K562 (cell line): Measurements from ENCODE around the gene TUBA1B. TPM values are rescaled to one million over a fixed set of nuclear protein-coding genes. Genes with fewer than 3 reads are reported as not detected.

Experiments used
- ARID3A ChIP-seq: IDR thresholded peaks from 2 replicates; pipeline ENCODE4 v1.6.1; 2012; ENCODE audit warnings: low read depth, low read length, improper control_type of control experiment, borderline replicate concordance
- E2F1 ChIP-seq: sonication (generic); formaldehyde crosslinking; IDR thresholded peaks from 2 replicates; pipeline ENCODE4 v1.8.1; 2023; ENCODE audit warnings: mild to moderate bottlenecking, missing genetic modification reagents, moderate library complexity
- KAT8 ChIP-seq: fragments of 450-650 bp; IDR thresholded peaks from 2 replicates; pipeline ENCODE4 v1.6.1; 2016; ENCODE audit warnings: low read depth, mild to moderate bottlenecking
- POLR2AphosphoS5 ChIP-seq: IDR thresholded peaks from 2 replicates; pipeline ENCODE4 v1.6.1; 2011; ENCODE audit warnings: mild to moderate bottlenecking, low read depth, low read length, moderate library complexity; ENCODE audit not compliant: control insufficient read depth, insufficient read depth
- SIRT6 ChIP-seq: IDR thresholded peaks from one replicate; pipeline ENCODE4 v1.6.1; 2012; ENCODE audit warnings: low read depth, mild to moderate bottlenecking, control low read depth, inconsistent platforms, low read length, moderate library complexity
- SMARCA4 ChIP-seq: fragments of 450-650 bp; IDR thresholded peaks from 2 replicates; pipeline ENCODE4 v1.6.1; 2016
- ZBTB7A ChIP-seq: IDR thresholded peaks from 2 replicates; pipeline ENCODE4 v1.6.1; 2011; ENCODE audit warnings: low read depth, mild to moderate bottlenecking, low read length, moderate library complexity, borderline replicate concordance; ENCODE audit not compliant: control insufficient read depth
- polyA plus RNA-seq, 8 experiments: library from polyadenylated mRNA; depleted of rRNA in 4 of 8; stranded (reverse) in 5 of 8; unstranded in 3 of 8; fragments of >200 nt; fragmentation: Nextera tagmentation in 2 of 8; fragmentation: Illumina TruSeq in 1 of 8; extraction: Ambion mirVana in 2 of 8; extraction: Trizol in 1 of 8; gene quantifications; 2 replicates each; pipeline versions ENCODE4 v1.2.1 to v1.2.3, GENCODE V29; 2011 to 2014; ENCODE audit warnings: inconsistent platforms in 1 of 8, missing spikeins in 1 of 8
- total RNA-seq, 7 experiments: library from RNA; depleted of rRNA in 6 of 7; stranded (reverse); fragments of >200 nt in 6 of 7; fragmentation: Illumina TruSeq in 2 of 7; extraction: Trizol in 2 of 7; gene quantifications; 2 replicates each; pipeline versions ENCODE4 v1.2.1 to v1.2.3, GENCODE V29; 2011 to 2021; ENCODE audit warnings: low replicate concordance in 1 of 7
- TF ChIP-seq, protein P1 (sequence below), 2 experiments: IDR thresholded peaks; 2 replicates each; pipeline ENCODE4 v1.6.1; 2012; ENCODE audit warnings: improper control_type of control experiment in 2 of 2, low read depth in 2 of 2, low read length in 2 of 2, borderline replicate concordance in 1 of 2
- TF ChIP-seq, protein P2 (sequence below): fragments of 200-400 bp; formaldehyde crosslinking; IDR thresholded peaks from 2 replicates; pipeline ENCODE4 v1.6.1; 2017; ENCODE audit warnings: mild to moderate bottlenecking, low read depth, low read length, moderate library complexity
- TF ChIP-seq, protein P3 (sequence below): sonication (generic); formaldehyde crosslinking; IDR thresholded peaks from 2 replicates; pipeline ENCODE4 v1.8.1; 2023; ENCODE audit warnings: missing genetic modification reagents, mild to moderate bottlenecking, borderline replicate concordance
- TF ChIP-seq, protein P4 (sequence below): sonication (generic); formaldehyde crosslinking; IDR thresholded peaks from 2 replicates; pipeline ENCODE4 v1.8.0; 2023; ENCODE audit warnings: mild to moderate bottlenecking, missing genetic modification reagents

The TUBA1B gene
- total and polyA plus RNA-seq, 9 of the 15 experiments (the other 6 are each of a cell fraction or from before 2014, with no cell fraction given) = 2,189 to 4,624 (median 2,628) TPM

DNA sequence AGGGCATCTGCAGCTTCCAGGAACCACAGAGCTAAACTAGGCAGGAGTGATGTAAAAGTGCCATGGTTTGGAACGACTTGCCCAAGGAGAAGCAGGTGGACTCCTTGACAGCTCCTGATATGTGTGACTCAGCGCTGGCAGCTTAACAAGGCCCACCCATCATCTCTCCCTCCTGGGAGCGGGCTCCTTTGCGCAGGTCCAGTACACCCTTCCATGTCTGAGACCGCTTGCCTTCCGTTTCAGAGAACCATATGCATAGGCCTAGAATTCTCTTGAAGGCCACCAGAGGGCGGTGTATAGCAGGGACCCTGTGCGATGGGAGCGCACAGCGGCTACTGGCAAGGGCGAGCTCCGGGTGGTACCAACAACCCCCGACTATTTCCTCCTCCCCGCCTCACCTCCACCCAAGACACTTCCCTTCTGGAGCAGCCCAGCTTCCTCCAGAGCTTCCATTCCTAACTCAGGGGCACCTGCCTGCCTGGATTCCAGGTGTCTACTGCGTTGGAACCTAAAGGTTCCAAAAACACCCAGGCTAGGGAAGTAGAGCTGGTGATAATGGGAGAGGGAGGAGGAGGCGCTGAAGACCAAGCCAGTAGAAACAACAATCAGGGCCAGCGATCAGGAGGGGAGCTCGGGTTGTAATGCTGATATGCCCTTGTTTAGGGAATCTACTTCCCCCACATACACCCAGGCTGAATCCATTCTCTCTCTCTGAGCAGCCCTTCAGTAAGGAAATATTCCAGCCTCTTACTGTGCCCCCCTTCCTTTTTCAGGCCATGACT lies 42.9 kb downstream of the TUBA1B start (continued):
- no peak for TF ChIP-seq E2F1 (CRISPR knock-in tag)
- TF ChIP-seq, protein P1, sequence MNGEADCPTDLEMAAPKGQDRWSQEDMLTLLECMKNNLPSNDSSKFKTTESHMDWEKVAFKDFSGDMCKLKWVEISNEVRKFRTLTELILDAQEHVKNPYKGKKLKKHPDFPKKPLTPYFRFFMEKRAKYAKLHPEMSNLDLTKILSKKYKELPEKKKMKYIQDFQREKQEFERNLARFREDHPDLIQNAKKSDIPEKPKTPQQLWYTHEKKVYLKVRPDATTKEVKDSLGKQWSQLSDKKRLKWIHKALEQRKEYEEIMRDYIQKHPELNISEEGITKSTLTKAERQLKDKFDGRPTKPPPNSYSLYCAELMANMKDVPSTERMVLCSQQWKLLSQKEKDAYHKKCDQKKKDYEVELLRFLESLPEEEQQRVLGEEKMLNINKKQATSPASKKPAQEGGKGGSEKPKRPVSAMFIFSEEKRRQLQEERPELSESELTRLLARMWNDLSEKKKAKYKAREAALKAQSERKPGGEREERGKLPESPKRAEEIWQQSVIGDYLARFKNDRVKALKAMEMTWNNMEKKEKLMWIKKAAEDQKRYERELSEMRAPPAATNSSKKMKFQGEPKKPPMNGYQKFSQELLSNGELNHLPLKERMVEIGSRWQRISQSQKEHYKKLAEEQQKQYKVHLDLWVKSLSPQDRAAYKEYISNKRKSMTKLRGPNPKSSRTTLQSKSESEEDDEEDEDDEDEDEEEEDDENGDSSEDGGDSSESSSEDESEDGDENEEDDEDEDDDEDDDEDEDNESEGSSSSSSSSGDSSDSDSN (IDR thresholded peaks at IDR 0.05; ENCODE audit: borderline replicate concordance in 1 of 2, low read depth in 2 of 2, low read length in 2 of 2) = peak in 1 of 2 experiments; percentile 77; a peak in 1 of 4 replicates
- peak; percentile 67 for TF ChIP-seq SMARCA4
- TF ChIP-seq SIRT6 = no peak
- TF ChIP-seq, protein P2, sequence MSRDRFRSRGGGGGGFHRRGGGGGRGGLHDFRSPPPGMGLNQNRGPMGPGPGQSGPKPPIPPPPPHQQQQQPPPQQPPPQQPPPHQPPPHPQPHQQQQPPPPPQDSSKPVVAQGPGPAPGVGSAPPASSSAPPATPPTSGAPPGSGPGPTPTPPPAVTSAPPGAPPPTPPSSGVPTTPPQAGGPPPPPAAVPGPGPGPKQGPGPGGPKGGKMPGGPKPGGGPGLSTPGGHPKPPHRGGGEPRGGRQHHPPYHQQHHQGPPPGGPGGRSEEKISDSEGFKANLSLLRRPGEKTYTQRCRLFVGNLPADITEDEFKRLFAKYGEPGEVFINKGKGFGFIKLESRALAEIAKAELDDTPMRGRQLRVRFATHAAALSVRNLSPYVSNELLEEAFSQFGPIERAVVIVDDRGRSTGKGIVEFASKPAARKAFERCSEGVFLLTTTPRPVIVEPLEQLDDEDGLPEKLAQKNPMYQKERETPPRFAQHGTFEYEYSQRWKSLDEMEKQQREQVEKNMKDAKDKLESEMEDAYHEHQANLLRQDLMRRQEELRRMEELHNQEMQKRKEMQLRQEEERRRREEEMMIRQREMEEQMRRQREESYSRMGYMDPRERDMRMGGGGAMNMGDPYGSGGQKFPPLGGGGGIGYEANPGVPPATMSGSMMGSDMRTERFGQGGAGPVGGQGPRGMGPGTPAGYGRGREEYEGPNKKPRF = no peak
- no peak for TF ChIP-seq KAT8
- no peak for TF ChIP-seq ARID3A
- no peak for TF ChIP-seq POLR2AphosphoS5
- TF ChIP-seq, protein P3, sequence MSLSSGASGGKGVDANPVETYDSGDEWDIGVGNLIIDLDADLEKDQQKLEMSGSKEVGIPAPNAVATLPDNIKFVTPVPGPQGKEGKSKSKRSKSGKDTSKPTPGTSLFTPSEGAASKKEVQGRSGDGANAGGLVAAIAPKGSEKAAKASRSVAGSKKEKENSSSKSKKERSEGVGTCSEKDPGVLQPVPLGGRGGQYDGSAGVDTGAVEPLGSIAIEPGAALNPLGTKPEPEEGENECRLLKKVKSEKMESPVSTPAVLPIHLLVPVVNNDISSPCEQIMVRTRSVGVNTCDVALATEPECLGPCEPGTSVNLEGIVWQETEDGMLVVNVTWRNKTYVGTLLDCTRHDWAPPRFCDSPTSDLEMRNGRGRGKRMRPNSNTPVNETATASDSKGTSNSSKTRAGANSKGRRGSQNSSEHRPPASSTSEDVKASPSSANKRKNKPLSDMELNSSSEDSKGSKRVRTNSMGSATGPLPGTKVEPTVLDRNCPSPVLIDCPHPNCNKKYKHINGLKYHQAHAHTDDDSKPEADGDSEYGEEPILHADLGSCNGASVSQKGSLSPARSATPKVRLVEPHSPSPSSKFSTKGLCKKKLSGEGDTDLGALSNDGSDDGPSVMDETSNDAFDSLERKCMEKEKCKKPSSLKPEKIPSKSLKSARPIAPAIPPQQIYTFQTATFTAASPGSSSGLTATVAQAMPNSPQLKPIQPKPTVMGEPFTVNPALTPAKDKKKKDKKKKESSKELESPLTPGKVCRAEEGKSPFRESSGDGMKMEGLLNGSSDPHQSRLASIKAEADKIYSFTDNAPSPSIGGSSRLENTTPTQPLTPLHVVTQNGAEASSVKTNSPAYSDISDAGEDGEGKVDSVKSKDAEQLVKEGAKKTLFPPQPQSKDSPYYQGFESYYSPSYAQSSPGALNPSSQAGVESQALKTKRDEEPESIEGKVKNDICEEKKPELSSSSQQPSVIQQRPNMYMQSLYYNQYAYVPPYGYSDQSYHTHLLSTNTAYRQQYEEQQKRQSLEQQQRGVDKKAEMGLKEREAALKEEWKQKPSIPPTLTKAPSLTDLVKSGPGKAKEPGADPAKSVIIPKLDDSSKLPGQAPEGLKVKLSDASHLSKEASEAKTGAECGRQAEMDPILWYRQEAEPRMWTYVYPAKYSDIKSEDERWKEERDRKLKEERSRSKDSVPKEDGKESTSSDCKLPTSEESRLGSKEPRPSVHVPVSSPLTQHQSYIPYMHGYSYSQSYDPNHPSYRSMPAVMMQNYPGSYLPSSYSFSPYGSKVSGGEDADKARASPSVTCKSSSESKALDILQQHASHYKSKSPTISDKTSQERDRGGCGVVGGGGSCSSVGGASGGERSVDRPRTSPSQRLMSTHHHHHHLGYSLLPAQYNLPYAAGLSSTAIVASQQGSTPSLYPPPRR (CRISPR knock-in tag) = no peak
- TF ChIP-seq, protein P4, sequence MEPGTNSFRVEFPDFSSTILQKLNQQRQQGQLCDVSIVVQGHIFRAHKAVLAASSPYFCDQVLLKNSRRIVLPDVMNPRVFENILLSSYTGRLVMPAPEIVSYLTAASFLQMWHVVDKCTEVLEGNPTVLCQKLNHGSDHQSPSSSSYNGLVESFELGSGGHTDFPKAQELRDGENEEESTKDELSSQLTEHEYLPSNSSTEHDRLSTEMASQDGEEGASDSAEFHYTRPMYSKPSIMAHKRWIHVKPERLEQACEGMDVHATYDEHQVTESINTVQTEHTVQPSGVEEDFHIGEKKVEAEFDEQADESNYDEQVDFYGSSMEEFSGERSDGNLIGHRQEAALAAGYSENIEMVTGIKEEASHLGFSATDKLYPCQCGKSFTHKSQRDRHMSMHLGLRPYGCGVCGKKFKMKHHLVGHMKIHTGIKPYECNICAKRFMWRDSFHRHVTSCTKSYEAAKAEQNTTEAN (CRISPR knock-in tag) = no peak
- peak; percentile 38; the same call in 1 of the 2 replicates for TF ChIP-seq ZBTB7A
